Measurements from ENCODE around the gene TMCO4.

The TMCO4 gene

DNA sequence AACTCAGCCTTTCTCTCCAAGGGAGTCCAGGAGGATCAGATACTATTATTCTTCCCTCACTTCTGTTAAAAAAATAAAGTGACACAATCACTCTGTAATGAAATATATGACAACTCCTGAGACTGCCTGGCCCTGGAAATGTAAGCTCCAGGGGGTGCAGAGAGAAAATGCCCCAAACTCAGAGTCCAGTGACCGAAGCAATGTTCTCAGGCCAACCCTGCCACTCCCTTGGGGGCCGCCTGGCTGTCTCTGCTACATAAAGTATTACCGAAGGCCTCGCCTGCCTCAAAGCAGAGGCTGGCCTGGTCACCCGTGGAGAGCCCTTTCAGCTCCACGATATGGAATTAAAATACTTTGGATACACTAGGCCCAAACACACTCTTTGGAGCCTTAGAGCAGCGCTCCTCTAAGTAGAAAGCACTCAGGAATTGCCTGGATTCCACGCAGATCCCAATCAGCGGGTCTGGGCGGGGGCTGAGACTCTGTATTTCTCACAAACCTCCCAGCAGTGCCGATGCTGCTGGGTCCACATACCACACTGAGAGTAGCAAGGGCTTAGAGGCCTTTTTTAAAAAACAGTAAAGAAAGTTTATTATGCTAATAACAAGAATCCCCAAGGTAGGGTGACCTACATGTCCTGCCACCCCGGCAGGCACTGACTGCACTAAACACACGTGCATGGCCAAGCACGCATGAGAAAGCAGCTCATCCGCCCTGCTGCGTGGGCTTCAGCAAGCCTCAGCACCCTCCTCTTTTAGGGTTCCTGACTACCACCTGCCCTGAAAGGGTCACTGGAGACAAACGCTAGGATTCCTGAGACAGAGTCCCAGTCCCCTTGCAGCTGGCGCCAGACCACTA lies 31.1 kb downstream of the TMCO4 start:
- Histone ChIP-seq H3K4me1 (ENCODE audit: control insufficient read depth, insufficient read depth, low read length) (peaks cover 3% of the 10 kb centered on the region; the same call in 1 of the 2 replicates), H3K9me3 (ENCODE audit: control insufficient read depth, insufficient read depth, low read length) (no peaks in the 10 kb centered on the region), H3K36me3 (ENCODE audit: control insufficient read depth, insufficient read depth, low read length) (no peaks in the 10 kb centered on the region), H3K27me3 (ENCODE audit: control insufficient read depth, insufficient read depth, low read length) (no peaks in the 10 kb centered on the region), H3K27ac (ENCODE audit: low read length) (no peak overlapping the region), H3K4me3 (ENCODE audit: low read length) (no peak overlapping the region)
- no peak for DNase-seq (ENCODE audit: low read depth, low spot score)
- no CpG with 5 or more reads among the region's 18 CpGs for WGBS (ENCODE audit: insufficient coverage, insufficient read length)

GRCh38 chr1:19765623-19766022 lies 34.1 kb downstream of the TMCO4 start:
- WGBS (ENCODE audit: insufficient coverage, insufficient read length): no CpG with 5 or more reads among the region's 10 CpGs
- Histone ChIP-seq H3K4me1 (ENCODE audit: control insufficient read depth, insufficient read depth, low read length) (peaks cover 3% of the 10 kb centered on the region; the same call in 1 of the 2 replicates), H3K9me3 (ENCODE audit: control insufficient read depth, insufficient read depth, low read length) (no peaks in the 10 kb centered on the region), H3K36me3 (ENCODE audit: control insufficient read depth, insufficient read depth, low read length) (no peaks in the 10 kb centered on the region), H3K27me3 (ENCODE audit: control insufficient read depth, insufficient read depth, low read length) (no peaks in the 10 kb centered on the region), H3K4me3 (ENCODE audit: low read length) (no peak overlapping the region), H3K27ac (ENCODE audit: low read length) (no peak overlapping the region)
- DNase-seq (ENCODE audit: low read depth, low spot score): no peak

GRCh38 chr1:19764848-19765247 lies 34.9 kb downstream of the TMCO4 start:
- H3K4me3 ChIP-seq (ENCODE audit: low read length): no peak overlapping the region
- H3K27ac ChIP-seq (ENCODE audit: low read length): no peak overlapping the region
- H3K4me1 ChIP-seq (ENCODE audit: control insufficient read depth, insufficient read depth, low read length): peaks cover 3% of the 10 kb centered on the region; the same call in 1 of the 2 replicates
- H3K9me3 ChIP-seq (ENCODE audit: control insufficient read depth, insufficient read depth, low read length): no peaks in the 10 kb centered on the region
- H3K36me3 ChIP-seq (ENCODE audit: control insufficient read depth, insufficient read depth, low read length): no peaks in the 10 kb centered on the region
- no peak for DNase-seq (ENCODE audit: low read depth, low spot score)
- no CpG with 5 or more reads among the region's 5 CpGs for WGBS (ENCODE audit: insufficient coverage, insufficient read length)
- H3K27me3 ChIP-seq (ENCODE audit: control insufficient read depth, insufficient read depth, low read length): no peaks in the 10 kb centered on the region

DNA sequence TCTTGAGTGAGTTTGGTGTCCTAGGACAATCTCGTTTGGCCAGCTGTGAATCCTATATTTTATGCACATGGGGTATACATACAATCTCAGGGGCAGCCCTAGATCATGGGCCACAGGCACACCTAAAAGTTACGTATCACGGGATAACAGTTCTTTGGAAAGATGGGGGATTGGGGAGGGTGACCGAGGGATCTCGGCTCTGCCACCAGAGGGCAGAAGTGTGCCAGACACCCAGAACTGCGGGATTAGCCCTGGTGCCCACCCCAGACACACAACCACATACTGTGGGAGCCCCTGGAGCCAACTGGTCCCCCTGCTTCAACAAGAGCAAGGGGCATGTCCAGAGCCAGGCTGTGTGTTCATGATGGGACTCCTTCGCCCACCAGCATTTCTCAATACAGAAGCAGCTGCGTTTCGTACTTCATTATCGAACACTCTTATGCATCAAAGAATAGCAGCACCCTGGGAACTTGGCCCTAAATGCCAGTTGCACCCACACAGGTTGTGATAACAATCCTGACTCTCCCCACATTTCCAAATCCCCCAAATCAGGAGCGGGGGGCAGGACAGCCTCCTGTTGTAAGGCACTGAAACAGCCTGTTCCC lies 37.4 kb downstream of the TMCO4 start:
- H3K27ac ChIP-seq (ENCODE audit: low read length): no peak overlapping the region
- no peak overlapping the region for H3K4me3 ChIP-seq (ENCODE audit: low read length)
- no peaks in the 10 kb centered on the region for H3K36me3 ChIP-seq (ENCODE audit: control insufficient read depth, insufficient read depth, low read length)
- no peak for DNase-seq (ENCODE audit: low read depth, low spot score)
- no peaks in the 10 kb centered on the region for H3K9me3 ChIP-seq (ENCODE audit: control insufficient read depth, insufficient read depth, low read length)
- WGBS (ENCODE audit: insufficient coverage, insufficient read length): no CpG with 5 or more reads among the region's 11 CpGs
- peaks cover 1% of the 10 kb centered on the region; the same call in 1 of the 2 replicates for H3K4me1 ChIP-seq (ENCODE audit: control insufficient read depth, insufficient read depth, low read length)
- H3K27me3 ChIP-seq (ENCODE audit: control insufficient read depth, insufficient read depth, low read length): no peaks in the 10 kb centered on the region

DNA sequence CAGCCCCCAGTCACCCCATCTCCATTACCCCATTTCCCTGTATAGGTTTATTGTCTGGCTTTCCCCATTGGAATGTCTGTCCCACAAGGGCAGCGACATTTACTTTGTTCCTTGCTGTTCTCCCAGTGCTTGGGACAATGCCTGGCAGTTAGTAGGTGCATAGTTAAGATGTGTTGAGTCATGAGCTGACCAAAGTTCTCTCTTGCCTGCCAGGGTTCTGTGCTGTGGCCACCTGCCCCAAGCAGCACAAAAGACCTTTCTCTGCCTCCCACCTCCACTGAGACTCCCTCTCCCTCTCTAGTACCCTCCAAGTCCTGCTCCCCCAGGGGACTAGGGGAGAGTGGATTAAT lies 40.0 kb downstream of the TMCO4 start:
- H3K27me3 ChIP-seq (ENCODE audit: control insufficient read depth, insufficient read depth, low read length): no peaks in the 10 kb centered on the region
- H3K9me3 ChIP-seq (ENCODE audit: control insufficient read depth, insufficient read depth, low read length): no peaks in the 10 kb centered on the region
- no peak overlapping the region for H3K27ac ChIP-seq (ENCODE audit: low read length)
- no peaks in the 10 kb centered on the region for H3K4me1 ChIP-seq (ENCODE audit: control insufficient read depth, insufficient read depth, low read length)
- DNase-seq (ENCODE audit: low read depth, low spot score): no peak
- WGBS (ENCODE audit: insufficient coverage, insufficient read length): no CpG with 5 or more reads among the region's 1 CpG
- no peak overlapping the region for H3K4me3 ChIP-seq (ENCODE audit: low read length)
- H3K36me3 ChIP-seq (ENCODE audit: control insufficient read depth, insufficient read depth, low read length): no peaks in the 10 kb centered on the region

DNA sequence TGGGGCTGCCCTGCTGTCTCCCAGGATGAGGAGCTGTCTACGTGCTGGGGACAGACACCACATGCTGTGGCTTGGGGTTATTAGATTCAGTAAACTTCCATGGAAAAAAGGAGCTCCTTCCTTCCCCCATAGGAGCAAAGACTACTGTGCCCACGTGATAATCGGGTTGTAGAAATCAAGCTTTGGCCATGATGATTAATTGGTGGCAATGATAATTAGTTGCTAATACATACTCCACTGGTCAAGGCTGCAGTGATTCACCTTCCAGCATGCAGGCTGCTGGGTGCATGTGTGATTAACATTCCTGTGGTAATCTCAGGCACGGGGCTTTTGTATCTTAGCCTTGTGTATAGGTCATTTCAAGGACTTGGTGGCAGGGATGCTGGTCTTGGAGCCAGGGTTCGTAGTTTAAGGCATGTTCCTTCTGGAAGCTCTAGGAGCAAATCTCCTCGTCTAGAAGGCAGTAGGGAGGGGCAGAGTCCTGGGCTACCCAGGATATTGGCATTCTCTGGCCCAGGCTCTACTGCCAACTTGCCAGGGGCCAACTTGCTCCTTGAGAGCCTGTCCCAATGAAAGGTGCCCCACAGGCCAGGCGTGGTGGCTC lies 41.4 kb downstream of the TMCO4 start:
- H3K36me3 ChIP-seq (ENCODE audit: control insufficient read depth, insufficient read depth, low read length): no peaks in the 10 kb centered on the region
- H3K4me1 ChIP-seq (ENCODE audit: control insufficient read depth, insufficient read depth, low read length): no peaks in the 10 kb centered on the region
- H3K9me3 ChIP-seq (ENCODE audit: control insufficient read depth, insufficient read depth, low read length): no peaks in the 10 kb centered on the region
- no peak overlapping the region for H3K4me3 ChIP-seq (ENCODE audit: low read length)
- DNase-seq (ENCODE audit: low read depth, low spot score): no peak
- H3K27me3 ChIP-seq (ENCODE audit: control insufficient read depth, insufficient read depth, low read length): no peaks in the 10 kb centered on the region
- no CpG with 5 or more reads among the region's 7 CpGs for WGBS (ENCODE audit: insufficient coverage, insufficient read length)
- no peak overlapping the region for H3K27ac ChIP-seq (ENCODE audit: low read length)

DNA sequence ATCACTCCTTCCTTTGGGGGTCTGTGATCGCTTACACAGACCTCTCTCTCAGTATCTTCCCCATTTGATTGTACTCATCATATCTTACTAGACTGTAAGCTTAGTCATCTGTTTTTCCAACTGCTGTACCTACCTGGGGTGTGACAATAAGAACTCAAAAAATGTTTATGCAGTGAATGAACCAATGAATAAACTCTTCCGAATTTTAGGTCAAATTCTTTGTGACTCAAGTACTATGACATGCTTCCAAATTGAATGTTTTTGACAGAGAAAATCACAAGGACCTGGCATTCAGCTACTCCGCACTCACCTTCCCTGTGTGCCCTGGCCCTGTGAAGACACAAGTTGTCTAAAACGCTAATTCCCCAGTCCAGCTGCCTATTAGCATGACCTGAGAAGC lies 42.1 kb downstream of the TMCO4 start:
- no peaks in the 10 kb centered on the region for H3K9me3 ChIP-seq (ENCODE audit: control insufficient read depth, insufficient read depth, low read length)
- H3K4me1 ChIP-seq (ENCODE audit: control insufficient read depth, insufficient read depth, low read length): no peaks in the 10 kb centered on the region
- WGBS (ENCODE audit: insufficient coverage, insufficient read length): no CpG with 5 or more reads among the region's 4 CpGs
- DNase-seq (ENCODE audit: low read depth, low spot score): no peak
- H3K27me3 ChIP-seq (ENCODE audit: control insufficient read depth, insufficient read depth, low read length): no peaks in the 10 kb centered on the region
- no peaks in the 10 kb centered on the region for H3K36me3 ChIP-seq (ENCODE audit: control insufficient read depth, insufficient read depth, low read length)
- no peak overlapping the region for H3K4me3 ChIP-seq (ENCODE audit: low read length)
- no peak overlapping the region for H3K27ac ChIP-seq (ENCODE audit: low read length)

DNA sequence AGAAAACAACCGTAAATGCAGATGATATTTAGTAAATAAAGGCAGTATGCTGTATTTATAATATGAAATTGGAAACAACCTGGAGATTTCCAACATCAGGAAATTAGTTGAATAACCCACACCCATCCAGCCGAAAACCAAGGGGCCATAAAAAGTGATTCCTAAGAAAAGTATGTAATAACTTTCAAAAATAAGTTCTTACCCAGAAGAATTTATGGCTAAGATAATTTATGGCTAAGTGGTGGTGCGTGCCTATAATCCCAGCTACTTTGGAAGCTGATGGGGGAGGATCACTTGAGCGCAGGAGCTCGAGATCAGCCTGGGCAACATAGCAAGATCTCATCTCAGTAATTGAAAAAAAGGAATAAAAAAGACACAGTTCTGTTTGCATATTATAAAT lies 43.2 kb downstream of the TMCO4 start:
- WGBS (ENCODE audit: insufficient coverage, insufficient read length): no CpG with 5 or more reads among the region's 5 CpGs

DNA sequence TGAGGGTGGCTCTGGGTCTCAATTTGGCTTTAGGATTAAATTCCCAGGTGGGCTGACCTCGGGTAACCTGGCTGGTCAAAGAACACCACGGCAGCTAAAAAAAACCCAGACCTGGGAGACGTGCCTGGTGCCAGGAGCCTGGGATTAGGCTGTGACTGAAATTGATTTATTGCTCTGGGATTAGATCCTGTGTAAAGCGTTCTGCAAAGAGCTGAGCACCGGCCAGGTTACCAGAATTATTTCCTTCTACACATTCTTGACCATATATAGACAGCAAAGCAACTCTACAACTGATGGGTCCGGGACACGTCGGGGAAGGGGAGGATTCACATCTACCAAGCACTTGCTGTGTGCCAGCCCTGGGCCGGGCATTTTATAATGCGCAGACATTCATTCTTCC lies 45.2 kb downstream of the TMCO4 start:
- H3K4me1 ChIP-seq (ENCODE audit: control insufficient read depth, insufficient read depth, low read length): no peaks in the 10 kb centered on the region
- WGBS (ENCODE audit: insufficient coverage, insufficient read length): no CpG with 5 or more reads among the region's 10 CpGs
- H3K4me3 ChIP-seq (ENCODE audit: low read length): no peak overlapping the region
- H3K36me3 ChIP-seq (ENCODE audit: control insufficient read depth, insufficient read depth, low read length): no peaks in the 10 kb centered on the region
- no peaks in the 10 kb centered on the region for H3K27me3 ChIP-seq (ENCODE audit: control insufficient read depth, insufficient read depth, low read length)
- no peaks in the 10 kb centered on the region for H3K9me3 ChIP-seq (ENCODE audit: control insufficient read depth, insufficient read depth, low read length)
- no peak for DNase-seq (ENCODE audit: low read depth, low spot score)
- H3K27ac ChIP-seq (ENCODE audit: low read length): no peak overlapping the region

More for the DNA sequence above, 43.2 kb downstream of the TMCO4 start:
- no peaks in the 10 kb centered on the region for H3K9me3 ChIP-seq (ENCODE audit: control insufficient read depth, insufficient read depth, low read length)
- no peak for DNase-seq (ENCODE audit: low read depth, low spot score)
- no peaks in the 10 kb centered on the region for H3K4me1 ChIP-seq (ENCODE audit: control insufficient read depth, insufficient read depth, low read length)
- no peaks in the 10 kb centered on the region for H3K36me3 ChIP-seq (ENCODE audit: control insufficient read depth, insufficient read depth, low read length)
- no peak overlapping the region for H3K27ac ChIP-seq (ENCODE audit: low read length)
- H3K4me3 ChIP-seq (ENCODE audit: low read length): no peak overlapping the region
- no peaks in the 10 kb centered on the region for H3K27me3 ChIP-seq (ENCODE audit: control insufficient read depth, insufficient read depth, low read length)

- H3K4me3 ChIP-seq (ENCODE audit: low read length): no peak overlapping the region
- DNase-seq (ENCODE audit: low read depth, low spot score): no peak
- H3K36me3 ChIP-seq (ENCODE audit: control insufficient read depth, insufficient read depth, low read length): no peaks in the 10 kb centered on the region
- no peaks in the 10 kb centered on the region for H3K27me3 ChIP-seq (ENCODE audit: control insufficient read depth, insufficient read depth, low read length)
- WGBS (ENCODE audit: insufficient coverage, insufficient read length): no CpG with 5 or more reads among the region's 9 CpGs
- H3K27ac ChIP-seq (ENCODE audit: low read length): no peak overlapping the region
- H3K9me3 ChIP-seq (ENCODE audit: control insufficient read depth, insufficient read depth, low read length): no peaks in the 10 kb centered on the region
- H3K4me1 ChIP-seq (ENCODE audit: control insufficient read depth, insufficient read depth, low read length): no peaks in the 10 kb centered on the region
These were observed 47.5 kb downstream of the TMCO4 start for GRCh38 chr1:19752083-19752696.
